Left renal cortex interstitium (tissue), 4 donors: ENCODE data around the gene MRPL38. TPM values are rescaled to one million over a fixed set of nuclear protein-coding genes. Genes with fewer than 3 reads are reported as not detected.
"Not testable (repeated sequence)": the region's sequence is repeated elsewhere in the genome, so short reads cannot be mapped to it uniquely, and the experiment has no call there.

ENCODE experiments used
- DNase-seq, 4 donors: peaks; one replicate each; pipeline ENCODE4 v3.0.0-alpha.2; 2013; ENCODE audit warnings: low read depth in 4 of 4, low spot score in 2 of 4, missing footprints in 1 of 4
- polyA plus RNA-seq, 4 donors: library from polyadenylated mRNA; unstranded; fragments of 120-200 nt; gene quantifications; one replicate each; pipeline ENCODE4 v1.2.1, GENCODE V29; 2013; ENCODE audit not compliant: insufficient read length in 4 of 4

The MRPL38 gene
- polyA plus RNA-seq, 4 donors = 72.9 to 113 (median 94.0) TPM

GRCh38 chr17:75877752-75878173 is 26.9 kb downstream of the MRPL38 start:
- peak in 1 of 4 donors; percentile 50 for DNase-seq

GRCh38 chr17:75876938-75877751 is 27.5 kb downstream of the MRPL38 start:
- peak in 1 of 4 donors; percentile 43 for DNase-seq

GRCh38 chr17:75876190-75876937 is 28.3 kb downstream of the MRPL38 start:
- DNase-seq = no peak

GRCh38 chr17:75875940-75876189 is 28.8 kb downstream of the MRPL38 start:
- DNase-seq = no peak

- DNase-seq = no peak
These were observed 29.3 kb downstream of the MRPL38 start for GRCh38 chr17:75875182-75875939.

GRCh38 chr17:75874323-75875181 is 30.1 kb downstream of the MRPL38 start:
- DNase-seq = no peak

- DNase-seq = no peak
These were observed 30.9 kb downstream of the MRPL38 start for GRCh38 chr17:75873587-75874322.

- no peak for DNase-seq
These were observed 32.0 kb downstream of the MRPL38 start for GRCh38 chr17:75872434-75873351.

GRCh38 chr17:75870228-75870627 is 34.5 kb downstream of the MRPL38 start:
- not testable (repeated sequence) for DNase-seq

GRCh38 chr17:75869282-75870141 is 35.2 kb downstream of the MRPL38 start:
- DNase-seq = no peak

GRCh38 chr17:75868730-75869281 is 35.9 kb downstream of the MRPL38 start:
- not testable (repeated sequence) for DNase-seq

- DNase-seq = not testable (repeated sequence)
These were observed 39.1 kb downstream of the MRPL38 start for GRCh38 chr17:75865404-75866188.

GRCh38 chr17:75864887-75865286 is 39.8 kb downstream of the MRPL38 start:
- not testable (repeated sequence) for DNase-seq

GRCh38 chr17:75864448-75864871 is 40.2 kb downstream of the MRPL38 start:
- DNase-seq = peak in 1 of 4 donors; percentile 78

- no peak for DNase-seq
These were observed 42.8 kb downstream of the MRPL38 start for GRCh38 chr17:75861927-75862317.

- not testable (repeated sequence) for DNase-seq
These were observed 45.3 kb downstream of the MRPL38 start for GRCh38 chr17:75859358-75859757.
